HepG2 (cell line): ENCODE data around the gene NAB2. TPM values are rescaled to one million over a fixed set of nuclear protein-coding genes. Genes with fewer than 3 reads are reported as not detected.
A peak's percentile ranks its signal among the peaks of the same experiment; 100 is the strongest.

Experiments
- ATAC-seq: fragments of 200-7000 bp; cut with Tn5 transposase; 3 replicates; pipeline ENCODE4 v1.9.1; 2020; ENCODE audit warnings: mild to moderate bottlenecking, moderate library complexity
- BruUV-seq: library from RNA; stranded (reverse); fragments of 400-500 nt; replicated peaks from 2 replicates; lab custom pipeline; 2021; lab: Mats Ljungman, UMichigan
- CTCF ChIA-PET: fragments of 300-600 bp; formaldehyde crosslinking; extraction: SDS; loops from one replicate; lab custom pipeline; 2021; ENCODE audit warnings: low total read pairs, inconsistent platforms, low intra/inter-chr PET ratio; lab: Yijun Ruan, JAX
- POLR2A ChIA-PET: fragments of 350-600 bp; sonication (Branson Sonifier 250); formaldehyde crosslinking; loops from one replicate; lab custom pipeline; 2020; ENCODE audit warnings: antibody characterized with exemption, inconsistent platforms; lab: Yijun Ruan, JAX
- DNase-seq: peaks from one replicate; pipeline ENCODE4 v3.0.0-alpha.2; 2015; ENCODE audit warnings: low spot score
- FAIRE-seq: peaks from 3 replicates; lab custom pipeline; 2011; peaks lifted over from hg19 to GRCh38; lab: Jason Lieb, UNC
- H2AFZ ChIP-seq: one replicate; pipeline ENCODE4 v1.6.1; 2011; ENCODE audit warnings: low read length, inconsistent platforms
- H3K27ac ChIP-seq: fragments of 300-600 bp; 3 replicates; pipeline ENCODE4 v1.8.0; 2011; ENCODE audit warnings: mixed run types, mild to moderate bottlenecking, mixed read lengths, low read length, inconsistent platforms; ENCODE audit not compliant: insufficient read depth; ENCODE audit errors: extremely low read length
- H3K27me3 ChIP-seq, 2 experiments: fragments of 200-600 bp in 1 of 2; 2 replicates in 1 of 2; 3 replicates in 1 of 2; pipeline versions ENCODE4 v1.6.0 to v1.8.0; 2011; ENCODE audit warnings: low read length in 2 of 2, mild to moderate bottlenecking in 2 of 2, moderate library complexity in 2 of 2, inconsistent platforms in 1 of 2; ENCODE audit not compliant: insufficient read depth in 2 of 2, control insufficient read depth in 1 of 2
- H3K36me3 ChIP-seq, 2 experiments: fragments of 200-600 bp in 1 of 2; replicated peaks in 1 of 2; 2 replicates in 1 of 2; 3 replicates in 1 of 2; pipeline versions ENCODE4 v1.5.1 to v1.8.0; 2011; ENCODE audit warnings: low read length in 2 of 2, inconsistent platforms in 1 of 2; ENCODE audit not compliant: insufficient read depth in 2 of 2, control insufficient read depth in 1 of 2
- H3K4me1 ChIP-seq: 2 replicates; pipeline ENCODE4 v1.5.1; 2012; ENCODE audit warnings: low read length, inconsistent platforms; ENCODE audit not compliant: insufficient read depth
- H3K4me2 ChIP-seq: 2 replicates; pipeline ENCODE4 v1.6.0; 2011; ENCODE audit warnings: low read depth, low read length, inconsistent platforms
- H3K4me3 ChIP-seq, 3 experiments: fragments of 200-600 bp in 1 of 3; sonication (generic), shearing (Covaris generic) in 1 of 3; replicated peaks in 1 of 3; 2 replicates each; pipeline ENCODE4 v1.5.1; 2011 to 2016; ENCODE audit warnings: low read length in 3 of 3, inconsistent platforms in 2 of 3, low read depth in 2 of 3, mild to moderate bottlenecking in 2 of 3, control low read depth in 1 of 3, mixed read lengths in 1 of 3; ENCODE audit not compliant: insufficient read depth in 1 of 3
- H3K79me2 ChIP-seq: one replicate; pipeline ENCODE4 v1.6.1; 2011; ENCODE audit warnings: low read length, inconsistent platforms; ENCODE audit not compliant: insufficient read depth
- H3K9ac ChIP-seq: 2 replicates; pipeline ENCODE4 v1.6.0; 2011; ENCODE audit warnings: mild to moderate bottlenecking, low read depth, low read length, inconsistent platforms; ENCODE audit not compliant: insufficient read depth
- H3K9me3 ChIP-seq: 2 replicates; pipeline ENCODE4 v1.5.1; 2012; ENCODE audit warnings: mild to moderate bottlenecking, low read length
- H4K20me1 ChIP-seq: 2 replicates; pipeline ENCODE4 v1.6.0; 2011; ENCODE audit warnings: inconsistent platforms, mild to moderate bottlenecking, low read length, moderate library complexity; ENCODE audit not compliant: insufficient read depth
- CAMTA2 ChIP-seq: sonication (generic); formaldehyde crosslinking; IDR thresholded peaks from 2 replicates; pipeline ENCODE4 v1.4.0; 2020; ENCODE audit warnings: mild to moderate bottlenecking, missing genetic modification reagents, borderline replicate concordance
- CCDC6 ChIP-seq: sonication (generic); formaldehyde crosslinking; IDR thresholded peaks from 2 replicates; pipeline ENCODE4 v1.8.1; 2022; ENCODE audit warnings: mild to moderate bottlenecking, missing genetic modification reagents, moderate library complexity
- FUBP1 ChIP-seq: sonication (generic); formaldehyde crosslinking; IDR thresholded peaks from 2 replicates; pipeline ENCODE4 v1.5.1; 2020; ENCODE audit warnings: missing genetic modification reagents, mild to moderate bottlenecking, borderline replicate concordance
- GTF2F1 ChIP-seq: fragments of 150-350 bp; IDR thresholded peaks from 2 replicates; pipeline ENCODE4 v1.6.1; 2014; ENCODE audit warnings: low read length
- HNRNPLL ChIP-seq: fragments of 200-400 bp; formaldehyde crosslinking; IDR thresholded peaks from 2 replicates; pipeline ENCODE4 v1.6.1; 2017; ENCODE audit warnings: mild to moderate bottlenecking, low read depth, low read length; ENCODE audit not compliant: poor library complexity, severe bottlenecking
- KDM2A ChIP-seq: sonication (generic); formaldehyde crosslinking; IDR thresholded peaks from 2 replicates; pipeline ENCODE4 v1.4.0; 2020; ENCODE audit warnings: low read depth, missing genetic modification reagents, borderline replicate concordance
- MIXL1 ChIP-seq: IDR thresholded peaks from 2 replicates; pipeline ENCODE4 v1.6.1; 2016
- PRDM4 ChIP-seq: sonication (generic); formaldehyde crosslinking; IDR thresholded peaks from 2 replicates; pipeline ENCODE4 v1.9.0; 2021; ENCODE audit warnings: missing genetic modification reagents, borderline replicate concordance
- RBM39 ChIP-seq: fragments of 200-400 bp; formaldehyde crosslinking; IDR thresholded peaks from one replicate; pipeline ENCODE4 v1.6.1; 2018; ENCODE audit warnings: antibody characterized with exemption, mild to moderate bottlenecking, low read depth, low read length; ENCODE audit not compliant: poor library complexity, severe bottlenecking
- RNF2 ChIP-seq: fragments of 450-650 bp; conservative IDR thresholded peaks from 2 replicates; pipeline ENCODE4 v1.6.1; 2016; ENCODE audit warnings: low read depth
- TCF7L2 ChIP-seq: IDR thresholded peaks from 2 replicates; pipeline ENCODE4 v1.6.1; 2011; ENCODE audit warnings: mild to moderate bottlenecking, low read depth, low read length, moderate library complexity
- THAP9 ChIP-seq: sonication (generic); formaldehyde crosslinking; IDR thresholded peaks from 2 replicates; pipeline ENCODE4; 2020; ENCODE audit warnings: missing genetic modification reagents, mild to moderate bottlenecking, borderline replicate concordance
- ZBTB7B ChIP-seq: sonication (generic); formaldehyde crosslinking; IDR thresholded peaks from 2 replicates; pipeline ENCODE4 v1.4.0; 2020; ENCODE audit warnings: missing genetic modification reagents
- ZNF124 ChIP-seq: sonication (generic); formaldehyde crosslinking; IDR thresholded peaks from 2 replicates; pipeline ENCODE4 v1.4.0; 2020; ENCODE audit warnings: missing genetic modification reagents
- ZNF430 ChIP-seq: sonication (generic); formaldehyde crosslinking; IDR thresholded peaks from 2 replicates; pipeline ENCODE4 v1.9.0; 2021; ENCODE audit warnings: mild to moderate bottlenecking, missing genetic modification reagents
- ZNF761 ChIP-seq: sonication (generic); formaldehyde crosslinking; conservative IDR thresholded peaks from 2 replicates; pipeline ENCODE4 v1.4.0; 2020; ENCODE audit warnings: mild to moderate bottlenecking, missing genetic modification reagents
- ZNF780A ChIP-seq: sonication (generic); formaldehyde crosslinking; IDR thresholded peaks from 2 replicates; pipeline ENCODE4 v1.8.0; 2022; ENCODE audit warnings: mild to moderate bottlenecking, missing genetic modification reagents, moderate library complexity
- WGBS: methylation state at CpG from one replicate; pipeline ENCODE4 v1.1.6; 2017; ENCODE audit warnings: low lambda C conversion rate; 5-methylcytosine and 5-hydroxymethylcytosine counted together
- in situ Hi-C: cut with HindIII; loops from 2 replicates; pipeline ENCODE4 v1.10.0; 2017; ENCODE audit warnings: low pct_unique_long_range_greater_than_20kb; ENCODE audit not compliant: extremely low pct_ligation_motif_present
- intact Hi-C: fragments of 100-400 bp; cut with micrococcal nuclease; formaldehyde crosslinking; loops from one replicate; pipeline ENCODE4 v1.10.0; 2022; ENCODE audit not compliant: unreplicated experiment
- polyA plus RNA-seq, 8 experiments: library from polyadenylated mRNA; depleted of rRNA in 3 of 8; stranded (reverse) in 7 of 8; unstranded in 1 of 8; fragments of >200 nt; fragmentation: Illumina TruSeq in 4 of 8; extraction: Trizol in 4 of 8; gene quantifications; 2 replicates each; pipeline versions ENCODE4 v1.2.1 to v1.2.3, GENCODE V29; 2011 to 2016; ENCODE audit warnings: low read depth in 4 of 8, missing spikeins in 1 of 8, mixed read lengths in 1 of 8; ENCODE audit not compliant: insufficient read depth in 1 of 8
- total RNA-seq, 5 experiments: library from RNA; depleted of rRNA; stranded (reverse); fragments of >200 nt; fragmentation: Illumina TruSeq; extraction: Trizol; gene quantifications; 2 replicates each; pipeline ENCODE4 v1.2.3, GENCODE V29; 2016; ENCODE audit warnings: low read depth in 1 of 5

Gene NAB2
- total and polyA plus RNA-seq, 2 of the 13 experiments (the other 11 are each of a cell fraction or from before 2014, with no cell fraction given), result 11.7 to 12.9 TPM

- peak overlapping the region in 2 of 3 experiments; percentile 49 to 54; a peak in 5 of 6 replicates for H3K4me3 ChIP-seq
- in situ Hi-C loops (no loop called here), intact Hi-C loops (no loop called here)
- FAIRE-seq, result no peak
- no peak overlapping the region for H2AFZ ChIP-seq
- H3K27ac ChIP-seq, result no peak overlapping the region
- BruUV-seq, result no TSS peak
- ATAC-seq, result no peak; the same call in 1 of the 3 replicates
- no peaks in the 10 kb centered on the region for H4K20me1 ChIP-seq
- H3K4me1 ChIP-seq, result peaks cover 38% of the 10 kb centered on the region
- no peaks in the 10 kb centered on the region for H3K9me3 ChIP-seq
- ChIA-PET POLR2A (interaction anchor here (1.0 to 2.6 kb wide), 6 partner anchors 11 to 63 kb away, joined by 3 to 11 read pairs (median 4); partner anchors contain the start of genes NEMP1, STAT6 and TAC3), CTCF (no interaction called here)
- no peaks in the 10 kb centered on the region for H3K79me2 ChIP-seq
- WGBS, result no CpG with 5 or more reads among the region's 1 CpG
- DNase-seq, result no peak
- no peaks in the 10 kb centered on the region for H3K36me3 ChIP-seq
- H3K27me3 ChIP-seq, result no peaks in the 10 kb centered on the region
- no peak overlapping the region for H3K9ac ChIP-seq
- peak overlapping the region; percentile 83 for H3K4me2 ChIP-seq
- TF ChIP-seq ZNF761 (no peak), MIXL1 (CRISPR knock-in tag) (no peak), ZBTB7B (no peak), RNF2 (no peak), GTF2F1 (no peak), TCF7L2 (no peak), ZNF780A (CRISPR knock-in tag) (no peak), PRDM4 (CRISPR knock-in tag) (no peak), THAP9 (CRISPR knock-in tag) (no peak), CAMTA2 (CRISPR knock-in tag) (no peak), HNRNPLL (no peak), RBM39 (no peak), ZNF430 (CRISPR knock-in tag) (no peak), ZNF124 (CRISPR knock-in tag) (no peak), CCDC6 (no peak), KDM2A (CRISPR knock-in tag) (no peak), FUBP1 (CRISPR knock-in tag) (no peak)
These were observed 40.3 kb upstream of the NAB2 start for GRCh38 chr12:57048423-57049118.
